NCI-H748 (cell line): ENCODE data around the gene COBL.
"Not testable (repeated sequence)": the region's sequence is repeated elsewhere in the genome, so short reads cannot be mapped to it uniquely, and the experiment has no call there.

Experiments used
- DNase-seq: peaks from one replicate; lab custom pipeline; 2025; ENCODE audit not compliant: unreplicated experiment; lab: John Stamatoyannopoulos, UW

Gene COBL

GRCh38 chr7:51013218-51013786 is 303.3 kb downstream of the COBL start:
- no peak for DNase-seq

DNA sequence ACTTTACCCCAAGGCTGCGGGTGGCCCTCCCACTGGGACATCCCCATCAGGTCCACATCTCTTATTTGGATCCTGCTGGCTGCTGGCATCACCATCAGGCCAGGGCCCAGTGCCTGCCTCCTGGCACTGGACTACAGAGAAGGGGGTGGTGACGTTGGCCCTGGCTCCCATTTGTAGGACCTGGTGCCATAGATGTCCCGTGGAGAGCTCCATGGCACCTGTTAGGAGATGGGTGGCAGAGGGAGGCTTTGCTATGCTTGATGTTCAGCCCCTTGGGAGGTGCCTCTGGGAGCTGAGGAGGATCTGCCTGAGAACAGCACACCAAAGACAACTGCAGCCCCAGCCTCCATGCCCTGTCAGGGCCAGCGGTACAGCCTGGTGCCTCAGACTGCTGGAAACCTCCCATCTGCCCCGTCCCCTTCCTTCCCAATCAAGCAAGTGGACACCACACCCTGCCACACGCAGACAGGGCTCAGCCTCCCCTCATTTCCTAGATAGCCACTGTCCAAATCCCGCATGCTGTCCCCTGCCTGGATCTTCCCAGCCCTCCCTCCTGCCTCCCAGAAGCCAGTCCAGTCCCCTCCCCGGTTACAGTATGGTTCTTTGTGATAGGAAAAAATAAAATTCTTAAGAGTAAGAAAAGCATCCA is 303.9 kb downstream of the COBL start:
- no peak for DNase-seq

DNA sequence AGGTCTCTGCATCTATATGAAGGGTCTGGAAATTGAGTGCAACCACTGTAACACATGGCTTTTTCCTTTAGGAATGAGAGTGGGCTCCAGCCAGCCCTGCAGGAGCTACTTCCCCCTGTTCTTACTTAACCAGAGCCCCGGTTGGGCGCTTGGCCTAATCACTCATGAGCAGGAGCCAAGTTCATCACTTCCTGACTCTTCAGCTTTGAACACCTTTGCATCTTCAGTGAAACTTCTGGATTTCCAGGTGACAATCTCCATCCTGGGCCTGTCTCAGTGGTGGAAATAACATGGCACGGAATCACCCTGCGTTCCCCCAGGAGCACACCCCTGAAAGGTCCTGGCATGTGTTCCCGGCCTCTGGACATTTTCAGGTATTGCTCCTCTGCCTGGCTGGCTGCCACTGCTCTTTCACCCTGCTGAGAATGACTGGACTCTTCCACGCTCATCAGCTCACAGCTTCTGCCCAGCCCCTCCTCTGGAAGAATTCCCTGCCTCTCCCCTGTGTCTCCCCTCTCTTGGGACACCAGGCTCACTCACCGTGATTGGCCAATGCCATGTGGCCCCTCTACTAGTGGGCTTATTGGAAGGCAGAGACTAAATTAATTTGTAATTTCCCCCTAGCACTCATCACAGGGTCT is 304.8 kb downstream of the COBL start:
- DNase-seq, result no peak

- no peak for DNase-seq
These were observed 306.1 kb downstream of the COBL start for GRCh38 chr7:51010534-51010933.

GRCh38 chr7:51009716-51010496 is 306.7 kb downstream of the COBL start:
- DNase-seq, result no peak

- no peak for DNase-seq
These were observed 308.8 kb downstream of the COBL start for GRCh38 chr7:51007551-51008505.

GRCh38 chr7:51006483-51007235 is 309.9 kb downstream of the COBL start:
- DNase-seq, result no peak

- no peak for DNase-seq
These were observed 311.5 kb downstream of the COBL start for GRCh38 chr7:51005074-51005473.

DNA sequence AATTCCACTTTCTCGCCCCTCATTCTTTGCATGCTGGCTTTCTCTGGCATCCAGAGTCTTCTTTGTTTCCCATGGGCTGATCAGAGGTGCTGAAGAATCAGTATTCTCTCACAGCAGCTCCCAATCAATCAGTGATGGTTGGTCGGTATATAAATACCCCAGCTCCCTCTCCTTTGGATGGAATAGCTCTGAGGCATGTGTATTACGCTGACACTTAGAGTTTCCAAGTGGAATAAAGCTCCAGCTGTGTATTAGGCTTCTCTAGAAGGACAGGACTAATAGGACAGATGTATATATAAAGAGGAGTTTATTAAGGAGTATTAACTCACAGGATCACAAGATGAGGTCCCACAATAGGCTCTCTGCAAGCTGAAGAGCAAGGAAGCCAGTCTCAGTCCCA is 315.7 kb downstream of the COBL start:
- DNase-seq, result peak; percentile 26

GRCh38 chr7:50994753-50995319 is 321.8 kb downstream of the COBL start:
- no peak for DNase-seq

GRCh38 chr7:50990214-50990613 is 326.4 kb downstream of the COBL start:
- DNase-seq, result not testable (repeated sequence)

GRCh38 chr7:50988988-50989387 is 327.6 kb downstream of the COBL start:
- no peak for DNase-seq

DNA sequence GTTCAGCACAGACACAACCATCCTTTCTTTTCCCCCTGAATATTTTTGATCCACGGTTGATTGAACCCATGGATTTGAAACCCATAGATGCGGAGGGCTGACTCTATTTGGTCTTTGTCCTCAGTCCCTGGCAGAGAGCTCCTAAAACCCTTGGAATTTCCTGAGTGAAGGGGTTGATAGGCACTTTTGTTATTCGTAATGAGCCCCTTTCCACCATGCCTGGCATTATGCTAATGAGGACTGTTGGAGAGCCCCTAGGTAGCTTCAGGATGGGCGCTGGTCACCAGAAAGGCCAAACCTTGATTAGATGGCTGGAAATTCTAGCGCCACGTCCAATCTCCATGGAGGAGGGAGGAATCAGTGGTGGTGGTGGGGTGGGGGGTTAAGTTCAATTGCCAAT is 328.1 kb downstream of the COBL start:
- no peak for DNase-seq

DNA sequence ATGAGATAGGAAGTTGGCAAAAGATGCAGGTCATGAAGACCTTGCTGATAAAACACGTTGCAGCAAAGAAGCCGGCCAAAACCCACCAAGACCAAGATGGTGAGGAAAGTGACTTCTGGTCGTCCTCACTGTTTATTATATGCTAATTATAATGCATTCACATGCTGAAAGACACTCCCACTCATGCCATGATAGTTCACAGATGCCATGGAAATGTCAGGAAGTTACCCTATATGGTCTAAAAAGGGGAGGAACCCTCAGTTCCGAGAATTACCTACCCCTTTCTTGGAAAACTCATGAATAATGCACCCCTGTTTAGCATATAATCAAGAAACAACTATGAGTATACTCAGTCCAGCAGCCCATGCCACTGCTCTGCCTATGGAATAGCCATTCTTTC is 331.5 kb downstream of the COBL start:
- no peak for DNase-seq

- DNase-seq, result no peak
These were observed 332.8 kb downstream of the COBL start for GRCh38 chr7:50983850-50984249.

GRCh38 chr7:50982626-50983025 is 334.0 kb downstream of the COBL start:
- DNase-seq, result peak; percentile 18

GRCh38 chr7:50981743-50982142 is 334.9 kb downstream of the COBL start:
- no peak for DNase-seq

DNA sequence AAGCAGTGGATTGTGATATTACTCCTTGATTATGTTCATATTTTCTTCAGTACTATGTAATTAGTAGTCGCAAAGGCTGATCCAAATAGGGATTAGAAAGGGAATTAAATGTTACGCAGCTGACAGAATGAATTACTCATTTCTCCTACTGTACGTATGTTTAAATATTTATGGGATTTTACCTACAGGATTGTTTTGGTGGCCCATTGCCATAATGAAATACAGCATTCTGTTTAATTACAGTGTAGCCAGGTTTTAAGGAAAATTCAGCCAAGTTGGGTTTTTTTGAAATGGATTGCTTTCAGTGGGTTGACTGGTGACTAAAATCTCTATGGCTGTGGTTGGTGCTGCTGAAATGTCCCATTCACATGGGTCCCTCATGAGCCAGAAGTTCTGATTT is 336.2 kb downstream of the COBL start:
- no peak for DNase-seq

DNA sequence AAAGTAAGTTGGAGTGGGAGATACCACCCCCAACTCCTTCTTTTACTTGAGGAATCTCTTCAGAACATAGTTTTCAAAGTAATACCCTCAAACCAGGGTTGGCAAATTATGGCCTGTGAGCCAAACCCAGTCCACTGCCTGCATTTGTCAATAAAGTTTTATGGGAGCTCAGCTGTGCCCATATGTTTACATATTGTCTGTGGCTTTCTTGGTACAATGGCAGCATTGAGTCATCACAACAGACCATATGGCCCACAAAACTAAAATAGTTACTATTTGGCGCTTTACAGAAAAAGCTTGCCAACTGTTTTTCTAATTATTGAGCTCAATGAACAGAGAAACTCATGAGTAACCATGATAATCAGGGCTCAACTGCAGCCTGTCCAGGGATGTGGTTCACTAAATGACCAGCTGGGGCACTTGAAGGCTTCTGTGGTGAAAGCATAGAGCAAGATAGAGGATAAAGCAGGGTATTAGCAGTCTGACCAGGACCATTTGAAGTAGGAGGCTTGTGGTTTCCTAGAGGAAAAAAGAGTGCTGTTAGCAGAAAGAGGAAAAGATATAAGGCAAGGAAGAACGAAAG is 337.9 kb downstream of the COBL start:
- peak; percentile 51 for DNase-seq
